IPS-18a (cell line): Measurements from ENCODE around the gene CREB5.

Experiments used
- H3K27ac ChIP-seq: one replicate; pipeline ENCODE4 v1.5.1; 2013; ENCODE audit warnings: low read length
- H3K27me3 ChIP-seq: one replicate; pipeline ENCODE4 v1.6.1; 2013; ENCODE audit warnings: mild to moderate bottlenecking, low read length; ENCODE audit not compliant: control insufficient read depth, insufficient read depth
- H3K36me3 ChIP-seq: one replicate; pipeline ENCODE4 v1.6.1; 2013; ENCODE audit warnings: low read depth, low read length; ENCODE audit not compliant: control insufficient read depth
- H3K4me1 ChIP-seq: one replicate; pipeline ENCODE4 v1.6.1; 2013; ENCODE audit warnings: low read depth, low read length; ENCODE audit not compliant: control insufficient read depth
- H3K4me3 ChIP-seq: one replicate; pipeline ENCODE4 v1.5.1; 2013; ENCODE audit warnings: low read length
- H3K9ac ChIP-seq: one replicate; pipeline ENCODE4 v1.6.1; 2013; ENCODE audit warnings: mild to moderate bottlenecking, low read length, moderate library complexity
- H3K9me3 ChIP-seq: one replicate; pipeline ENCODE4 v1.6.1; 2013; ENCODE audit warnings: low read depth, low read length; ENCODE audit not compliant: control insufficient read depth

CREB5 gene

GRCh38 chr7:28505867-28506266 is 93.5 kb downstream of the CREB5 start:
- no peaks in the 10 kb centered on the region for H3K27me3 ChIP-seq
- no peaks in the 10 kb centered on the region for H3K36me3 ChIP-seq
- H3K4me1 ChIP-seq, result no peaks in the 10 kb centered on the region

DNA sequence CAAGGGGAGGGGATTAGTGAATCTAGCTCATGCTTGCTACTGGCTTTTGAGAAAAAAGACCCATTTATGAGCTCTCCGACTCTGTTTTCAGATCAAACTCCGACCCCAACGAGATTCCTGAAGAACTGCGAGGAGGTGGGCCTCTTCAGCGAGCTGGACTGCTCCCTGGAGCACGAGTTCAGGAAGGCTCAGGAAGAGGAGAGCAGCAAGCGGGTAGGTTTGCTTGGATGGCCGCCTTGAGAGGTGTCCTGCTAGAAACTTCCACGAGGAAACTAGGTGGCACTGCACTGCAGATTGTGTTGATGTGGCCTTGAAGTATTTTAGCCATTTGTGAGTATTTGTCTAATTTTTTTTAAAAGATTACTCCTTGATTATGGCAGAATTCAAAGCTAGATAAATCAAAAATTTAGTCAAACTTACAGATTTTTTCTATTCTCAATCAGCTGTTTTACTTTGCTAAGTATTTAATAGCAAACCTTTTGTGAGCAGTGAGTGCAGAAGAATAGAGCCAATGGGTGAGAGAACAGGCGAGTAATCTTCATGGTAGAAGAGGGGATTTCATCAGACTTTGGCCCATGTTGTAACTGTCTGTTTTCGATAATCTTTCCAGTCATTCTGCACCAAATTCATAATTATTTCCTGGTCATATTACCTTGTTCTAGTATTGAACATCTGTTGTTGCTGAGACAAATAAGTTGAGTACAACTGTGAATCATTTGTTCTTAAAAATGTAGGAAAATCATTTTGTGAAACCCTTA is 95.4 kb downstream of the CREB5 start:
- H3K27ac ChIP-seq, result no peak overlapping the region
- no peaks in the 10 kb centered on the region for H3K36me3 ChIP-seq
- no peaks in the 10 kb centered on the region for H3K4me1 ChIP-seq
- no peak overlapping the region for H3K9ac ChIP-seq
- H3K9me3 ChIP-seq, result no peaks in the 10 kb centered on the region
- H3K4me3 ChIP-seq, result no peak overlapping the region
- no peaks in the 10 kb centered on the region for H3K27me3 ChIP-seq

More at GRCh38 chr7:28505867-28506266, 93.5 kb downstream of the CREB5 start:
- Histone ChIP-seq H3K9me3 (no peaks in the 10 kb centered on the region), H3K27ac (no peak overlapping the region), H3K9ac (no peak overlapping the region), H3K4me3 (no peak overlapping the region)

DNA sequence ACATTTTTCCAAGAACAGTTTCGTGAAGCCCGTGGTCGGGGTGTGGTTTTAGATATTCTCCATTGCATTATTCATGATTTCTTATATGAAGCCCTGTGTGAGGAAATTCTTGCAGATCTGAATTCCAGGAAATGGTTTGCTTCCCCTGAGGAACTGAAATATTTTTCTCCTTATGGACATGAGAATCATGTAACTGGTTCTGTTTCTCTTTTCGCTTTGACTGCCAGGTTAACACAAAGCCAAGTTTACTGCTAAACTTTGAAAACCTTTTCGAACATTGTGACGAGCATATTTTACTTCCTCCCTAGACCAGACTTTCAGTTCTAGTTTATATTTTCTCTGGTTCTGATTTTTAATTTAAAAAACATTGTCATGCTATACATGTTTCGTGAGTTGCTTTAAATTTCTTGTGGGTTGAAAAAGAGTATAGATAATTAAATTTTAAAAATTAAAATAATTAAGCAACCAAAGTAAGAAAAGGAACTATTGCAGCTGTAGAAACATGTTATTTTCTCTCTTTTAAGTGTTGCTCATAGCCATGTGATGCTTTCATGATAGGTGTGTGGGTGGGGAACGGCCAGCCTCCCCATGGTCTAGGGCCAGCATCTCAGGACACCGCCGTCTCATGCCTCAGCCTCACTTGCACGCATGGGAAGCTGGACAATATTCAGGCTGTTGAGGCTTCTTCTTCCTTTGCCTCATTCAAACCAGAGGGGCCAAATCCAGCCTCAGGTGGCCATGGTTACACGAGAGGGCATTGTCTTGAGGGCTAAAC is 97.1 kb downstream of the CREB5 start:
- H3K4me3 ChIP-seq, result no peak overlapping the region

DNA sequence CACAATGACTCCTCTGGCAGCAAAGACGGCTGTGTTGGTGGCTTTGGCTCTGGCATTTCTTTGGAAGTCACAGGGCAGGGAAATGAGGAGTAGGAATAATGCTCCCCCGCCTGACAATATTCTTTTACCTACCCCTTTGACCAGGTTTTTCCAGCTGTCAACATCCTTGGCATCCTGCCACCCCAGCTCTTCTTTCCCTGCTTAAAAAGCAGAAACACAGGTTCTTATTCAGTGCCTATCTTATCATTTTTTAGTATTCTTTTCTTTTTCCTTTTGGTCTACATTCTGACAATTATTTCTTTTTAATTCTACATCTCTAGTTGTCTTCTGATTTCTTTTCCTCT is 97.7 kb downstream of the CREB5 start:
- no peaks in the 10 kb centered on the region for H3K36me3 ChIP-seq
- H3K27me3 ChIP-seq, result no peaks in the 10 kb centered on the region
- H3K9ac ChIP-seq, result no peak overlapping the region
- no peak overlapping the region for H3K4me3 ChIP-seq
- no peaks in the 10 kb centered on the region for H3K4me1 ChIP-seq
- H3K9me3 ChIP-seq, result no peaks in the 10 kb centered on the region
- H3K27ac ChIP-seq, result no peak overlapping the region

More for the DNA sequence above, 97.1 kb downstream of the CREB5 start:
- no peaks in the 10 kb centered on the region for H3K9me3 ChIP-seq
- no peaks in the 10 kb centered on the region for H3K4me1 ChIP-seq
- H3K9ac ChIP-seq, result no peak overlapping the region
- H3K27me3 ChIP-seq, result no peaks in the 10 kb centered on the region
- no peaks in the 10 kb centered on the region for H3K36me3 ChIP-seq
- no peak overlapping the region for H3K27ac ChIP-seq

DNA sequence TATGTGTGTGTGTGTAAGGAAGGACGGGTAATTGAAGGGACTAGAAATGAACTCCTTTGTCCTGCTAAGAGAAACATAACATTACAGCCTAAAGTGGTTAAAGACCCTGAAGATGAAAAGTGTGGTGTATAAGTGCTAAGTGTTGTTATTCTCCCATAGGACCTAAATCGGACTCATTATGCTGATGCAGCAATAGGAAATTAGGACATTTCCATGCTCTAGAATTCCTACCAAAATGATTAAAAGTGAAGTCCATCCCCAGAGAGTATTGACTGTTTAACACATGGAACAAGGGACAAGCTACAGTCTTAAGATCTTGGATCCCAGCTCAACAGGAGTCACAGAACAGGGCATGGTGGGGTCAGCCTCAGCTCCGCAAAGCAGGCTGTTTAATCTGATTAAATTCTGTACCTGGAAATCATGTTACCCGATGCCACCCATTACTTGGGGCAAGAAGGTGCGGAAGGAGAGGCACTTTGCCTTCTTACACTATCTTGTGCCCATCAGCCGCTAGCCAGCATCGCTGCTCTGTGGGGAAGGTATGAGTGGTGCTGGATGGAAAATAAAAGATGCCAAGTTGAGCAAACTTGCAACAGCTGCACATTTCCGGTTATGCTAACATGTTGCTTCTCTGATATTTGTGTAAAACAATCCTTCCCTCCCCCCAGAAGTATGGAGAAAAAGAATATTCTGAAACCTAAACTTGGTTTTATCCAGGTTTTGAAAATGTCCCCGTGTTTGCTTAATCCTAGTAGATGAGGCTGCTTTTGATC is 100.5 kb downstream of the CREB5 start:
- Histone ChIP-seq H3K9ac (no peak overlapping the region), H3K27ac (no peak overlapping the region), H3K27me3 (no peaks in the 10 kb centered on the region), H3K4me1 (peaks cover 14% of the 10 kb centered on the region), H3K9me3 (no peaks in the 10 kb centered on the region), H3K4me3 (no peak overlapping the region), H3K36me3 (no peaks in the 10 kb centered on the region)

GRCh38 chr7:28516390-28517172 is 104.3 kb downstream of the CREB5 start:
- no peaks in the 10 kb centered on the region for H3K36me3 ChIP-seq
- H3K9me3 ChIP-seq, result no peaks in the 10 kb centered on the region
- H3K9ac ChIP-seq, result no peak overlapping the region
- H3K4me1 ChIP-seq, result peaks cover 14% of the 10 kb centered on the region
- H3K4me3 ChIP-seq, result no peak overlapping the region
- H3K27ac ChIP-seq, result no peak overlapping the region
- H3K27me3 ChIP-seq, result no peaks in the 10 kb centered on the region

DNA sequence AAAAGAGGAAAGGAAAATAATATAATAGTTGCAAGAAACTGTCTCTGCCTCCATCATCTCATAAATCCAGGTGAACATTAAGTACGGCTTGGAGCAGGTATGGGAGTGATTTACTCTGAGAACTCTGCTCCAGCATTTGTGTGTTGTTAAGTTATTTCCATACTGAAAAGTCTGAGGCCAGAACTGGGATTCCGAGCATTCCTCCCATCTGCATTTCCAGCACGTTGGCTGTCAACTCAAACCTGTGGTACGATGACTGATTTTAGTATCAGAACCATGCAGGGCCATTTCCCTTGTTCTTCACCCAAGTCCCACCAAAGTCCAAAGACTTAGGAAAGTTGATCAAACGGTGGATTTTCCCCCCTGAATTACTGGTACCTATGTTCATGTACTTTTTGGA is 104.9 kb downstream of the CREB5 start:
- H3K27me3 ChIP-seq, result no peaks in the 10 kb centered on the region
- H3K9me3 ChIP-seq, result no peaks in the 10 kb centered on the region
- H3K4me1 ChIP-seq, result peaks cover 14% of the 10 kb centered on the region
- no peak overlapping the region for H3K4me3 ChIP-seq
- no peak overlapping the region for H3K27ac ChIP-seq
- H3K9ac ChIP-seq, result no peak overlapping the region
- H3K36me3 ChIP-seq, result no peaks in the 10 kb centered on the region

DNA sequence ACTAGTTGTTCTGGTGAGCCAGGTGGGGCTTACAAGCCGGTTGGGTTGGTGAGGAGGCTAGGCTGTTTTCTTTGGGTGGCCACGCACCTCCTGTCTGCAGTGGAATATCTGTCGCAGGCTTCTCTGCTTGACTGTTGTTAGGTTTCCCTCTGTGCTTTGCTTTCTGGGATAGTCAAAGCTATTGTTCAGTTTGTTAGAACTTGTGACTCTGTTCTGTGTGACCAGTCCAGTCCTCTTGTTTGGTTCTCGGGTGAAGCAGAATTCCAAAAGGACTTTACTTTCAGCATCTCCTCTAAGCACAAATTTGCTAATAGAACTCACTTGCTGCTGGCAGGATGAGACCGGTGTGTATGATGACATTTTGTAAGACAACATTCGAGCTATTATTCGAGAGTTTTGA is 105.3 kb downstream of the CREB5 start:
- Histone ChIP-seq H3K27me3 (no peaks in the 10 kb centered on the region), H3K9me3 (no peaks in the 10 kb centered on the region), H3K36me3 (no peaks in the 10 kb centered on the region), H3K9ac (no peak overlapping the region), H3K4me1 (peaks cover 14% of the 10 kb centered on the region), H3K4me3 (no peak overlapping the region), H3K27ac (no peak overlapping the region)

DNA sequence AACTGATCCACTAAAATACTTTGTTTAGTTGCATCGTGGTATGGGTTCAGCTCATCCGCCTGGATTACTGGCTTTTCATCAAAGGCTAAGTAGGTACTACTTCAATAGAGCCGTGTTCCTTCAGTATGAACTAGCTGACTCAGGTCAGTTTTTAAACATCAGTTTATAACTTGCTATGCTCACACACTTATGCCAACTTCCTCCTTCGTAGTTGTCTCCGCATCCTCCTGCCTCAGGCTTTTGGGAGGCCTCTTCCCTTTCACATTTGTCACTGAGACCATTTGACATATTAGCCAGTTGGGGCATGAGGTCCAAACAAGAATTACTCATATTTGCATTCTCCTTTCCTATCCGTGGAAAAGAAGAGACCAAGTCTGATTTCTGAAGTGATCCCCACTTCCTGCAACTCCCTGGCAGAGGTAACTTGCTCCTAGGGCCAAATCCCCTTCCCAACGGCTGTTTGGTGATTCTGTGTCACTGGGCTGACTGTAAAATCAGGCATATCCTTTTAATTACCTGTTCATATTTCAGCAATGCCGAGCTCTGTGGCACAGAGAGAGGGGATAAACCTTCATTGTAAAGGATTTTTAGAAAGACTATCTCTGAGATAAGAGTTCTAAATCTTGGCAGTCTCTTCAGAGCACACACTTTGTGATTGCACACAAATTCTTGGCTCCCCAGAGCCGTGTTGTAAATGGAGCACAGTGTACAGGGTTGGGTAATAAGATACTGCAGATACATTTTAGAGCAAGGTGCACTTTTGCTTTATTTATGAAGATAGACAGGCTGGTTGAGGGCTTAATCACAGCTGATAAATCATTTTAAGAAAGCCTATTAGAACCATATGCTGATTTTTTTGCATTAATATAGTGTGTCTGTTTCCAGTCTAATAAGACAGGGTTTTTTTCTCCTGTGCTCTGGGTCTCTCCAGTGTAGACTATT is 108.0 kb downstream of the CREB5 start:
- Histone ChIP-seq H3K4me3 (no peak overlapping the region), H3K9me3 (no peaks in the 10 kb centered on the region), H3K9ac (no peak overlapping the region), H3K4me1 (peaks cover 14% of the 10 kb centered on the region), H3K36me3 (no peaks in the 10 kb centered on the region), H3K27me3 (no peaks in the 10 kb centered on the region), H3K27ac (no peak overlapping the region)

DNA sequence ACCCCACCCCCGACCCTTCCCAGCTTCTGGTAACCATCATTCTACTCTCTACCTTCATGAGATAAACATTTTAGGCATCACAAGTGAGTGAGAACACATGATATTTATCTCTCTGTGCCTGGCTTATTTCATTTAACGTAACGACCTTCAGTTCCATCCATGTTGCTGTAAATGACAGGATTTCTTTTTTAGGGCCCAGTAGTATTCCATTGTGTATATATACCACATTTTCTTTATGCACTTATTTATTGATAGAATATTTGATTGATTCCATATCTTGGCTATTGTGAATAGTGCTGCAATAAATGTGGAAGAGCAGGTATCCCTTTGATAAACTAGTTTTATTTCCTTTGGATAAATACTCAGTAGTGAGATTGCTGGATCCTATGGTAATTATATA is 112.7 kb downstream of the CREB5 start:
- Histone ChIP-seq H3K9me3 (no peaks in the 10 kb centered on the region), H3K36me3 (no peaks in the 10 kb centered on the region), H3K9ac (no peak overlapping the region), H3K4me1 (no peaks in the 10 kb centered on the region), H3K27ac (no peak overlapping the region), H3K27me3 (no peaks in the 10 kb centered on the region), H3K4me3 (no peak overlapping the region)
